HG02759 (cell line): ENCODE results near the gene TRPV5.
"Not testable (repeated sequence)": the region's sequence is repeated elsewhere in the genome, so short reads cannot be mapped to it uniquely, and the experiment has no call there.

Experiments
- ATAC-seq: cut with Tn5 transposase; IDR thresholded peaks from one replicate; pipeline ENCODE4 v1.9.1; 2021; ENCODE audit warnings: mild to moderate bottlenecking, moderate library complexity; ENCODE audit not compliant: unreplicated experiment

TRPV5 gene

GRCh38 chr7:142933624-142934023 is at the start of gene TRPV5:
TSS of gene TRPV5 (minus strand) at chr7:142933746. CDS start at chr7:142933459, 287 bp downstream.
- no peak for ATAC-seq

- ATAC-seq = not testable (repeated sequence)
Observed at GRCh38 chr7:142978402-142978801, 44.9 kb upstream of the TRPV5 start.

- ATAC-seq = no peak
Observed at GRCh38 chr7:142974626-142975025, 41.1 kb upstream of the TRPV5 start.

GRCh38 chr7:142969183-142969582 is 35.6 kb upstream of the TRPV5 start:
- no peak for ATAC-seq

GRCh38 chr7:142968229-142968628 is 34.7 kb upstream of the TRPV5 start:
- no peak for ATAC-seq

GRCh38 chr7:142964502-142965246 is 31.1 kb upstream of the TRPV5 start:
- peak; percentile 44 for ATAC-seq

- ATAC-seq = no peak
Observed at GRCh38 chr7:142963993-142964392, 30.4 kb upstream of the TRPV5 start.

- no peak for ATAC-seq
Observed at GRCh38 chr7:142962991-142963390, 29.4 kb upstream of the TRPV5 start.

- ATAC-seq = no peak
Observed at GRCh38 chr7:142961973-142962926, 28.7 kb upstream of the TRPV5 start, which contains the start of gene KEL. TSS of gene KEL (minus strand) at chr7:142962363. CDS start at chr7:142962206, 157 bp downstream.

- no peak for ATAC-seq
Observed at GRCh38 chr7:142961595-142961972, 28.0 kb upstream of the TRPV5 start.

GRCh38 chr7:142960955-142961512 is 27.5 kb upstream of the TRPV5 start:
- ATAC-seq = no peak

GRCh38 chr7:142959202-142959601 is 25.7 kb upstream of the TRPV5 start:
- no peak for ATAC-seq

- no peak for ATAC-seq
Observed at GRCh38 chr7:142957723-142958122, 24.2 kb upstream of the TRPV5 start.

- ATAC-seq = no peak
Observed at GRCh38 chr7:142956951-142957623, 23.5 kb upstream of the TRPV5 start.

- ATAC-seq = no peak
Observed at GRCh38 chr7:142954680-142955268, 21.2 kb upstream of the TRPV5 start.

- ATAC-seq = no peak
Observed at GRCh38 chr7:142950235-142950634, 16.7 kb upstream of the TRPV5 start.

- ATAC-seq = no peak
Observed at GRCh38 chr7:142948603-142949002, 15.1 kb upstream of the TRPV5 start.

GRCh38 chr7:142945001-142945400 is 11.5 kb upstream of the TRPV5 start:
- ATAC-seq = no peak

- no peak for ATAC-seq
Observed at GRCh38 chr7:142943706-142944268, 10.2 kb upstream of the TRPV5 start.

GRCh38 chr7:142942746-142943145 is 9.2 kb upstream of the TRPV5 start:
- no peak for ATAC-seq
